Esophagus (tissue), 2 donors: Measurements from ENCODE around the gene SLC34A1. TPM values are rescaled to one million over a fixed set of nuclear protein-coding genes. Genes with fewer than 3 reads are reported as not detected.

Experiments used
- H3K27ac ChIP-seq, 2 donors: one replicate each; pipeline ENCODE4 v1.5.1; 2013; ENCODE audit warnings: low read depth in 2 of 2, mild to moderate bottlenecking in 2 of 2, inconsistent platforms in 1 of 2, low read length in 1 of 2, moderate library complexity in 1 of 2
- H3K27me3 ChIP-seq, 2 donors: one replicate each; pipeline ENCODE4 v1.6.1; 2013; ENCODE audit warnings: low read length in 2 of 2, control low read depth in 1 of 2, mild to moderate bottlenecking in 1 of 2; ENCODE audit not compliant: insufficient read depth in 2 of 2, control insufficient read depth in 1 of 2
- H3K36me3 ChIP-seq, 2 donors: one replicate each; pipeline ENCODE4 v1.6.1; 2013; ENCODE audit warnings: low read length in 1 of 2; ENCODE audit not compliant: control insufficient read depth in 2 of 2, insufficient read depth in 2 of 2
- H3K4me1 ChIP-seq, 2 donors: one replicate each; pipeline ENCODE4 v1.6.1; 2013; ENCODE audit warnings: low read length in 1 of 2; ENCODE audit not compliant: control insufficient read depth in 2 of 2, insufficient read depth in 2 of 2
- H3K4me3 ChIP-seq, 2 donors: one replicate each; pipeline ENCODE4 v1.5.1; 2013; ENCODE audit warnings: low read length in 2 of 2, mild to moderate bottlenecking in 2 of 2, low read depth in 1 of 2, moderate library complexity in 1 of 2
- H3K9me3 ChIP-seq, 2 donors: one replicate each; pipeline ENCODE4 v1.6.1; 2013; ENCODE audit warnings: mild to moderate bottlenecking in 2 of 2, low read depth in 1 of 2, low read length in 1 of 2, moderate library complexity in 1 of 2; ENCODE audit not compliant: control insufficient read depth in 2 of 2, insufficient read depth in 1 of 2
- WGBS, 2 donors: extraction: QIAGEN DNeasy Blood & Tissue Kit; methylation state at CpG; one replicate each; pipeline ENCODE4 v1.1.7; 2013; 5-methylcytosine and 5-hydroxymethylcytosine counted together
- polyA plus RNA-seq, 2 donors: library from polyadenylated mRNA; stranded (reverse); fragments of 200-250 nt; gene quantifications; one replicate each; pipeline ENCODE4 v1.2.3, GENCODE V29; 2013
- donor health status: healthy with polysubstance abuse.
- donor health status: Bipolar disorder and iron deficiency.

SLC34A1 gene
- polyA plus RNA-seq, 2 donors, result 0.13 to 0.49 TPM

- H3K4me3 ChIP-seq, result peak overlapping the region in 1 of 2 donors; percentile 8
- H3K9me3 ChIP-seq, result no peaks in the 10 kb centered on the region
- no peaks in the 10 kb centered on the region for H3K27me3 ChIP-seq
- WGBS, 2 donors, result 82 to 89% methylated on average over 29 of the region's 29 CpGs
- peaks cover 0 to 33% of the 10 kb centered on the region in 2 donors for H3K4me1 ChIP-seq
- no peak overlapping the region for H3K27ac ChIP-seq
- peaks cover 2 to 49% of the 10 kb centered on the region in 2 donors for H3K36me3 ChIP-seq
Measured at GRCh38 chr5:177433658-177434217, 49.5 kb downstream of the SLC34A1 start.

GRCh38 chr5:177434437-177434836, 50.2 kb downstream of the SLC34A1 start:
- no peak overlapping the region for H3K4me3 ChIP-seq
- H3K27ac ChIP-seq, result no peak overlapping the region
- H3K36me3 ChIP-seq, result peaks cover 4 to 50% of the 10 kb centered on the region in 2 donors
- no peaks in the 10 kb centered on the region for H3K9me3 ChIP-seq
- H3K4me1 ChIP-seq, result peaks cover 0 to 31% of the 10 kb centered on the region in 2 donors
- H3K27me3 ChIP-seq, result no peaks in the 10 kb centered on the region
- 86 to 90% methylated on average over 8 of the region's 8 CpGs for WGBS, 2 donors

GRCh38 chr5:177434942-177435738, 50.9 kb downstream of the SLC34A1 start:
- Histone ChIP-seq H3K36me3 (peaks cover 4 to 52% of the 10 kb centered on the region in 2 donors), H3K27me3 (no peaks in the 10 kb centered on the region), H3K4me1 (peaks cover 0 to 29% of the 10 kb centered on the region in 2 donors), H3K4me3 (no peak overlapping the region), H3K27ac (no peak overlapping the region), H3K9me3 (no peaks in the 10 kb centered on the region)
- whole genome bisulfite sequencing, 2 donors, result 88 to 94% methylated on average over 20 of the region's 20 CpGs

- Histone ChIP-seq H3K27me3 (no peaks in the 10 kb centered on the region), H3K27ac (no peak overlapping the region), H3K36me3 (peaks cover 9 to 55% of the 10 kb centered on the region in 2 donors), H3K4me3 (no peak overlapping the region), H3K9me3 (no peaks in the 10 kb centered on the region), H3K4me1 (peaks cover 0 to 20% of the 10 kb centered on the region in 2 donors)
- WGBS, 2 donors, result 94 to 96% methylated on average over 36 to 37 of the region's 37 CpGs
Measured at GRCh38 chr5:177435847-177436536, 51.8 kb downstream of the SLC34A1 start.

GRCh38 chr5:177437623-177438022, 53.4 kb downstream of the SLC34A1 start:
- Histone ChIP-seq H3K9me3 (no peaks in the 10 kb centered on the region), H3K27ac (no peak overlapping the region), H3K27me3 (no peaks in the 10 kb centered on the region), H3K4me1 (peaks cover 0 to 5% of the 10 kb centered on the region in 2 donors), H3K36me3 (peaks cover 9 to 54% of the 10 kb centered on the region in 2 donors), H3K4me3 (no peak overlapping the region)
- 57 to 68% methylated on average over 4 of the region's 4 CpGs for WGBS, 2 donors

- Histone ChIP-seq H3K4me3 (no peak overlapping the region), H3K27ac (no peak overlapping the region), H3K4me1 (peaks cover 0 to 5% of the 10 kb centered on the region in 2 donors), H3K27me3 (no peaks in the 10 kb centered on the region), H3K36me3 (peaks cover 9 to 46% of the 10 kb centered on the region in 2 donors), H3K9me3 (no peaks in the 10 kb centered on the region)
- WGBS, 2 donors, result 91 to 95% methylated on average over 10 of the region's 10 CpGs
Measured at GRCh38 chr5:177438468-177438867, 54.2 kb downstream of the SLC34A1 start.

- peaks cover 0 to 3% of the 10 kb centered on the region in 2 donors for H3K4me1 ChIP-seq
- H3K27me3 ChIP-seq, result no peaks in the 10 kb centered on the region
- H3K27ac ChIP-seq, result no peak overlapping the region
- 92 to 97% methylated on average over 4 of the region's 4 CpGs for WGBS, 2 donors
- no peak overlapping the region for H3K4me3 ChIP-seq
- H3K9me3 ChIP-seq, result no peaks in the 10 kb centered on the region
- peaks cover 9 to 39% of the 10 kb centered on the region in 2 donors for H3K36me3 ChIP-seq
Measured at GRCh38 chr5:177439518-177440053, 55.4 kb downstream of the SLC34A1 start.

- Histone ChIP-seq H3K4me1 (peaks cover 0 to 3% of the 10 kb centered on the region in 2 donors), H3K4me3 (no peak overlapping the region), H3K27me3 (no peaks in the 10 kb centered on the region), H3K27ac (no peak overlapping the region), H3K36me3 (peaks cover 9 to 34% of the 10 kb centered on the region in 2 donors), H3K9me3 (no peaks in the 10 kb centered on the region)
- WGBS, 2 donors, result 79 to 80% methylated on average over 24 of the region's 24 CpGs
Measured at GRCh38 chr5:177440211-177440989, 56.2 kb downstream of the SLC34A1 start.
